SK-N-SH (cell line): ENCODE measurements around the gene FMOD. TPM values are rescaled to one million over a fixed set of nuclear protein-coding genes. Genes with fewer than 3 reads are reported as not detected.

Source experiments
- CTCF ChIA-PET: fragments of 300-600, 350-600 bp; formaldehyde crosslinking; extraction: SDS; loops from one replicate; lab custom pipeline; 2021; lab: Yijun Ruan, JAX
- POLR2A ChIA-PET: fragments of 350-600 bp; sonication (Branson Sonifier 250); formaldehyde crosslinking; extraction: SDS; loops from one replicate; lab custom pipeline; 2020; ENCODE audit warnings: antibody characterized with exemption, inconsistent platforms; lab: Yijun Ruan, JAX
- DNase-seq: peaks from one replicate; pipeline ENCODE4 v3.0.0; 2012
- H2AFZ ChIP-seq: fragments of 200-600 bp; sonication (generic); 2 replicates; pipeline ENCODE4 v1.8.1; 2016; ENCODE audit warnings: antibody characterized with exemption, mild to moderate bottlenecking, low read depth
- H3F3A ChIP-seq: fragments of 200-600 bp; sonication (generic); replicated peaks from 2 replicates; pipeline ENCODE3; 2016; ENCODE audit warnings: antibody characterized with exemption, mild to moderate bottlenecking; ENCODE audit not compliant: insufficient read depth
- H3K27ac ChIP-seq, 2 experiments: fragments of 200-500 bp in 1 of 2; fragments of 200-600 bp in 1 of 2; sonication (Bioruptor generic) in 1 of 2; sonication (generic), shearing (Covaris generic) in 1 of 2; 2 replicates each; pipeline versions ENCODE4 v1.5.1 to v1.6.1; 2014 to 2016; ENCODE audit warnings: low read depth in 2 of 2, inconsistent platforms in 1 of 2, low read length in 1 of 2, mild to moderate bottlenecking in 1 of 2, mixed read lengths in 1 of 2
- H3K27me3 ChIP-seq: fragments of 200-600 bp; sonication (generic), shearing (Covaris generic); 2 replicates; pipeline ENCODE4 v1.6.1; 2016; ENCODE audit warnings: mixed run types; ENCODE audit not compliant: insufficient read depth
- H3K36me3 ChIP-seq, 2 experiments: fragments of 200-500 bp in 1 of 2; fragments of 200-600 bp in 1 of 2; sonication (Bioruptor generic) in 1 of 2; sonication (generic) in 1 of 2; replicated peaks in 1 of 2; 2 replicates each; pipeline versions ENCODE3 to v1.5.1; 2014 to 2016; ENCODE audit warnings: low read length in 1 of 2, mild to moderate bottlenecking in 1 of 2; ENCODE audit not compliant: insufficient read depth in 2 of 2, control insufficient read depth in 1 of 2
- H3K4me1 ChIP-seq, 2 experiments: fragments of 200-500 bp in 1 of 2; fragments of 200-600 bp in 1 of 2; sonication (Bioruptor generic) in 1 of 2; sonication (generic), shearing (Covaris generic) in 1 of 2; 2 replicates each; pipeline versions ENCODE4 v1.5.1 to v1.6.1; 2014 to 2016; ENCODE audit warnings: low read depth in 1 of 2, low read length in 1 of 2, mixed run types in 1 of 2; ENCODE audit not compliant: insufficient read depth in 2 of 2, control insufficient read depth in 1 of 2
- H3K4me2 ChIP-seq: fragments of 200-600 bp; sonication (generic), shearing (Covaris generic); 2 replicates; pipeline ENCODE4 v1.6.1; 2017; ENCODE audit warnings: mixed run types
- H3K4me3 ChIP-seq, 2 experiments: fragments of 200-500 bp in 1 of 2; fragments of 200-600 bp in 1 of 2; sonication (Bioruptor generic) in 1 of 2; sonication (generic), shearing (Covaris generic) in 1 of 2; 2 replicates each; pipeline versions ENCODE4 v1.5.1 to v1.8.1; 2014 to 2016; ENCODE audit warnings: low read depth in 2 of 2, inconsistent platforms in 1 of 2, low read length in 1 of 2, mild to moderate bottlenecking in 1 of 2, mixed read lengths in 1 of 2, moderate library complexity in 1 of 2
- H3K79me2 ChIP-seq: fragments of 200-600 bp; sonication (generic); 2 replicates; pipeline ENCODE4 v1.8.1; 2017; ENCODE audit warnings: mild to moderate bottlenecking; ENCODE audit not compliant: insufficient read depth
- H3K9ac ChIP-seq: fragments of 200-600 bp; sonication (generic); 2 replicates; pipeline ENCODE4 v1.6.1; 2017; ENCODE audit warnings: mixed run types
- H3K9me2 ChIP-seq: fragments of 200-600 bp; sonication (generic); 2 replicates; pipeline ENCODE4 v1.6.1; 2017; ENCODE audit warnings: mixed run types
- H3K9me3 ChIP-seq: fragments of 200-600 bp; sonication (generic); 2 replicates; pipeline ENCODE4 v1.6.1; 2017; ENCODE audit warnings: mixed run types, mild to moderate bottlenecking, moderate library complexity
- H4K20me1 ChIP-seq: fragments of 200-600 bp; sonication (generic); 2 replicates; pipeline ENCODE4 v1.6.1; 2017; ENCODE audit warnings: mild to moderate bottlenecking, mixed run types; ENCODE audit not compliant: insufficient read depth
- EP300 ChIP-seq, 2 experiments: IDR thresholded peaks; 2 replicates each; pipeline versions ENCODE4 v1.4.0 to v1.6.1; 2012; ENCODE audit warnings: borderline replicate concordance in 1 of 2, low read depth in 1 of 2, low read length in 1 of 2
- FOSL2 ChIP-seq: IDR thresholded peaks from 2 replicates; pipeline ENCODE4 v1.4.0; 2012; ENCODE audit warnings: low read depth, mild to moderate bottlenecking, moderate library complexity, borderline replicate concordance
- FOXJ3 ChIP-seq: sonication (generic); formaldehyde crosslinking; IDR thresholded peaks from 2 replicates; pipeline ENCODE4 v1.5.1; 2020; ENCODE audit warnings: mild to moderate bottlenecking, missing genetic modification reagents
- IRF3 ChIP-seq: fragments of 150-350 bp; IDR thresholded peaks from 2 replicates; pipeline ENCODE4 v1.6.1; 2016; ENCODE audit warnings: mild to moderate bottlenecking, low read depth, low read length
- JUND ChIP-seq: IDR thresholded peaks from 2 replicates; pipeline ENCODE4 v1.4.0; 2012
- MAX ChIP-seq: IDR thresholded peaks from 2 replicates; pipeline ENCODE4 v1.4.0; 2012; ENCODE audit warnings: low read depth
- MXI1 ChIP-seq: IDR thresholded peaks from 2 replicates; pipeline ENCODE4 v1.6.1; 2012; ENCODE audit warnings: mild to moderate bottlenecking, low read depth, low read length, improper control_type of control experiment
- PBX3 ChIP-seq: IDR thresholded peaks from 2 replicates; pipeline ENCODE4; 2012
- POLR2AphosphoS5 ChIP-seq: IDR thresholded peaks from 2 replicates; pipeline ENCODE4 v1.6.1; 2012; ENCODE audit warnings: low read depth, low read length
- TEAD4 ChIP-seq: IDR thresholded peaks from 2 replicates; pipeline ENCODE4 v1.4.0; 2012; ENCODE audit warnings: mild to moderate bottlenecking, borderline replicate concordance; ENCODE audit not compliant: insufficient read depth
- WGBS: methylation state at CpG from one replicate; pipeline ENCODE4 v1.1.6; 2017; ENCODE audit warnings: low lambda C conversion rate; 5-methylcytosine and 5-hydroxymethylcytosine counted together
- polyA plus RNA-seq, 3 experiments: library from polyadenylated mRNA; depleted of rRNA; stranded (reverse); fragments of >200 nt; gene quantifications; 2 replicates each; pipeline ENCODE4 v1.2.3, GENCODE V29; 2012

FMOD gene
- polyA plus RNA-seq, 1 of the 3 experiments (the other 2 are of a cell fraction), result not detected

- no peaks in the 10 kb centered on the region for H3F3A ChIP-seq
- no peaks in the 10 kb centered on the region for H3K36me3 ChIP-seq
- H3K27me3 ChIP-seq, result peaks cover 49% of the 10 kb centered on the region; the same call in 1 of the 2 replicates
- H3K4me1 ChIP-seq, result no peaks in the 10 kb centered on the region
- H3K9me3 ChIP-seq, result no peaks in the 10 kb centered on the region
- H3K4me3 ChIP-seq, result no peak overlapping the region
- no peaks in the 10 kb centered on the region for H3K79me2 ChIP-seq
- H4K20me1 ChIP-seq, result no peaks in the 10 kb centered on the region
- H3K4me2 ChIP-seq, result no peak overlapping the region
- no peaks in the 10 kb centered on the region for H3K9me2 ChIP-seq
- H2AFZ ChIP-seq, result no peak overlapping the region
- WGBS, result 87% methylated on average over 1 of the region's 1 CpG
- POLR2A ChIA-PET, result no interaction called here
- no peak for TF ChIP-seq EP300 (IDR thresholded peaks at IDR 0.05; ENCODE audit: borderline replicate concordance in 1 of 2, low read depth in 1 of 2, low read length in 1 of 2)
- no peak for TF ChIP-seq TEAD4
- H3K27ac ChIP-seq, result no peak overlapping the region
- no peak for DNase-seq
- no peak overlapping the region for H3K9ac ChIP-seq
- CTCF ChIA-PET, result interaction anchor here (0.8 to 27.9 kb wide), 6 partner anchors 8 to 139 kb away, joined by 3 to 817 read pairs (median 6); no protein-coding TSS in a partner anchor
These were observed 1.8 kb downstream of the FMOD start for GRCh38 chr1:203349166-203349565.

GRCh38 chr1:203346769-203347102 is 4.2 kb downstream of the FMOD start:
- no peaks in the 10 kb centered on the region for H3K9me2 ChIP-seq
- no peaks in the 10 kb centered on the region for H3K79me2 ChIP-seq
- TF ChIP-seq PBX3 (no peak), MXI1 (no peak), POLR2AphosphoS5 (no peak), FOXJ3 (no peak), IRF3 (no peak), MAX (no peak), JUND (no peak), FOSL2 (no peak)
- H3K4me1 ChIP-seq, result peaks cover 0 to 7% of the 10 kb centered on the region in 2 experiments; a peak in 1 of 4 replicates
- H2AFZ ChIP-seq, result no peak overlapping the region
- H3K9me3 ChIP-seq, result no peaks in the 10 kb centered on the region
- WGBS, result 64% methylated on average over 3 of the region's 3 CpGs
- no peaks in the 10 kb centered on the region for H3F3A ChIP-seq
- CTCF ChIA-PET, result interaction anchor here (0.9 to 27.9 kb wide), 8 partner anchors 6 to 387 kb away, joined by 3 to 817 read pairs (median 6); partner anchors contain the start of gene PRELP
- H3K36me3 ChIP-seq, result no peaks in the 10 kb centered on the region
- peaks cover 46% of the 10 kb centered on the region; the same call in 1 of the 2 replicates for H3K27me3 ChIP-seq
- H3K4me3 ChIP-seq, result no peak overlapping the region
- no peak overlapping the region for H3K9ac ChIP-seq
- no peak overlapping the region for H3K4me2 ChIP-seq
- H3K27ac ChIP-seq, result no peak overlapping the region
- POLR2A ChIA-PET, result no interaction called here
- no peak for DNase-seq
- H4K20me1 ChIP-seq, result no peaks in the 10 kb centered on the region
